Measurements from ENCODE around the gene FXYD3.

DNA sequence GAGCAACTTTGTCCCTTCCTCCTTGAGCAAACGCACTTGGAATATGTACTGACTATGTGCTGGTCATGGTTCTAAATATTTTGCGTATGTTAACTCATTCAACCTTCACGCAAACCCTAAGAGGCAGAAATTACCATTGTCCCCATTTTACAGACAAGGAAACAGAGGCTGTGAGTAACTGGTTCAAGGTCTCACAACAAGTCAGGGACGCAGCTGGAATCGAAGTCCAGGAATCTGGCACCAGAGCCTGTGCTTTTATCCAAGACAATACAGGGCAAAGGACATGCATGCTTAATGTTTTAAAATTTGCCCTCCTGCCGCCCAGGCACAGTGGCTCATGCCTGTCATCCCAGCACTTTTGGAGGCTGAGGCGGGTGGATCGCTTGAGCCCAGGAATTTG lies 44.0 kb downstream of the FXYD3 start:
- TF ChIP-seq CTCF (IDR thresholded peaks at IDR 0.05; ENCODE audit: insufficient read depth, low read length) (no peak), POLR2AphosphoS5 (IDR thresholded peaks at IDR 0.05; ENCODE audit: low read depth) (no peak), SPI1 (IDR thresholded peaks at IDR 0.05; ENCODE audit: borderline replicate concordance, low read depth) (no peak), GABPA (IDR thresholded peaks at IDR 0.05; ENCODE audit: low read depth) (no peak)
- TF ChIP-seq, protein P1, sequence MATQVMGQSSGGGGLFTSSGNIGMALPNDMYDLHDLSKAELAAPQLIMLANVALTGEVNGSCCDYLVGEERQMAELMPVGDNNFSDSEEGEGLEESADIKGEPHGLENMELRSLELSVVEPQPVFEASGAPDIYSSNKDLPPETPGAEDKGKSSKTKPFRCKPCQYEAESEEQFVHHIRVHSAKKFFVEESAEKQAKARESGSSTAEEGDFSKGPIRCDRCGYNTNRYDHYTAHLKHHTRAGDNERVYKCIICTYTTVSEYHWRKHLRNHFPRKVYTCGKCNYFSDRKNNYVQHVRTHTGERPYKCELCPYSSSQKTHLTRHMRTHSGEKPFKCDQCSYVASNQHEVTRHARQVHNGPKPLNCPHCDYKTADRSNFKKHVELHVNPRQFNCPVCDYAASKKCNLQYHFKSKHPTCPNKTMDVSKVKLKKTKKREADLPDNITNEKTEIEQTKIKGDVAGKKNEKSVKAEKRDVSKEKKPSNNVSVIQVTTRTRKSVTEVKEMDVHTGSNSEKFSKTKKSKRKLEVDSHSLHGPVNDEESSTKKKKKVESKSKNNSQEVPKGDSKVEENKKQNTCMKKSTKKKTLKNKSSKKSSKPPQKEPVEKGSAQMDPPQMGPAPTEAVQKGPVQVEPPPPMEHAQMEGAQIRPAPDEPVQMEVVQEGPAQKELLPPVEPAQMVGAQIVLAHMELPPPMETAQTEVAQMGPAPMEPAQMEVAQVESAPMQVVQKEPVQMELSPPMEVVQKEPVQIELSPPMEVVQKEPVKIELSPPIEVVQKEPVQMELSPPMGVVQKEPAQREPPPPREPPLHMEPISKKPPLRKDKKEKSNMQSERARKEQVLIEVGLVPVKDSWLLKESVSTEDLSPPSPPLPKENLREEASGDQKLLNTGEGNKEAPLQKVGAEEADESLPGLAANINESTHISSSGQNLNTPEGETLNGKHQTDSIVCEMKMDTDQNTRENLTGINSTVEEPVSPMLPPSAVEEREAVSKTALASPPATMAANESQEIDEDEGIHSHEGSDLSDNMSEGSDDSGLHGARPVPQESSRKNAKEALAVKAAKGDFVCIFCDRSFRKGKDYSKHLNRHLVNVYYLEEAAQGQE (IDR thresholded peaks at IDR 0.05; ENCODE audit: insufficient replicate concordance, low read depth): no peak

Measured in HL-60 (cell line).